ENCODE results near the gene FAM107B. TPM values are rescaled to one million over a fixed set of nuclear protein-coding genes. Genes with fewer than 3 reads are reported as not detected.

The FAM107B gene
- total RNA-seq, 4 donors from 2014 or later = 7.3 to 15.6 (median 13.3) TPM

DNA sequence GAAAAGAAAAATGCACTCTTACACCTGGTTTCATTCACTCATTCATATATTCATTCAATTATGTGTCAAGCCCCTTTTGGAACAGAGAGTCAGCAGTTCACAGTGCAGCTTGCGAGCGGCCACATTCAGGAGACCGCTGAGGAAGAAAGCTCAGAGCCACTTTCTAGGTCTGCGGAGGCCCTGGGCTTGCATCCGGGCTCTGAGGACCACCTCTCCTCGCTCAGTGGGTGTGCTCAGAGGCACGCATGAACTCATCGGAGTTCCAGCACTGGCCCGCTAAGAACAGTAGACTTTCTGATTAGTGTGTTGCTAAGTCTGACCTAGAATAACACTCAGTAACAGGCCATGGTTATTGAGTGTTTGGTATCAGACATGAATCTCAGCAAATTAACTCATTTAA, 1.8 kb upstream of the FAM107B start:
- 80 to 82% methylated on average over 6 to 8 of the region's 9 CpGs for WGBS, 2 donors (ENCODE audit: low coverage in 1 of 2)
- H3K9me3 ChIP-seq = no peaks in the 10 kb centered on the region
- TF ChIP-seq POLR2AphosphoS5 (IDR thresholded peaks at IDR 0.05) = no peak
- no peak for TF ChIP-seq POLR2A (IDR thresholded peaks at IDR 0.05)
- no peak for TF ChIP-seq EP300 (IDR thresholded peaks at IDR 0.05)
- TF ChIP-seq, protein P1, sequence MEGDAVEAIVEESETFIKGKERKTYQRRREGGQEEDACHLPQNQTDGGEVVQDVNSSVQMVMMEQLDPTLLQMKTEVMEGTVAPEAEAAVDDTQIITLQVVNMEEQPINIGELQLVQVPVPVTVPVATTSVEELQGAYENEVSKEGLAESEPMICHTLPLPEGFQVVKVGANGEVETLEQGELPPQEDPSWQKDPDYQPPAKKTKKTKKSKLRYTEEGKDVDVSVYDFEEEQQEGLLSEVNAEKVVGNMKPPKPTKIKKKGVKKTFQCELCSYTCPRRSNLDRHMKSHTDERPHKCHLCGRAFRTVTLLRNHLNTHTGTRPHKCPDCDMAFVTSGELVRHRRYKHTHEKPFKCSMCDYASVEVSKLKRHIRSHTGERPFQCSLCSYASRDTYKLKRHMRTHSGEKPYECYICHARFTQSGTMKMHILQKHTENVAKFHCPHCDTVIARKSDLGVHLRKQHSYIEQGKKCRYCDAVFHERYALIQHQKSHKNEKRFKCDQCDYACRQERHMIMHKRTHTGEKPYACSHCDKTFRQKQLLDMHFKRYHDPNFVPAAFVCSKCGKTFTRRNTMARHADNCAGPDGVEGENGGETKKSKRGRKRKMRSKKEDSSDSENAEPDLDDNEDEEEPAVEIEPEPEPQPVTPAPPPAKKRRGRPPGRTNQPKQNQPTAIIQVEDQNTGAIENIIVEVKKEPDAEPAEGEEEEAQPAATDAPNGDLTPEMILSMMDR (IDR thresholded peaks at IDR 0.05) = no peak
- H3K4me3 ChIP-seq = no peak overlapping the region
- no peak for ATAC-seq
- peaks cover 0 to 9% (median 0%) of the 10 kb centered on the region in 3 donors for H3K4me1 ChIP-seq
- H3K36me3 ChIP-seq = no peaks in the 10 kb centered on the region
- H3K27ac ChIP-seq = no peak overlapping the region
- H3K27me3 ChIP-seq = no peaks in the 10 kb centered on the region

DNA sequence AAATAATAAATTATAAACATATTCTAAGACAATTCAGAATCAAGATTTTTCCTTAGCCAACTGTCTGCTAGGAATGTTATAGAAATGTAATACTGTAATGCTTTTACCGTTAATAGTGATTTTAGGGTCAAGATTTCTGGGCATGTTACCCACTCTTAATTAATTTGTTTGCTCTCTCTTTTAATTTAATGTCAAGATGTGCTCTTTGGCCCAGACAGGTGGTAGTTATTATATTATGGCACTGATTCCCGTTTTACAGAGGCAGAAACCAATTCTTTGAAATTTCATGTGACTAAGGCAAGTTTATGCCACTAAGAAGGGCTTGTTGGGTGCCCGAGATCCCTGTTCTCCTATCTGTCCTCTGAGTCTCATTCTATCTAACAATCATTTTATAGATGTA, 959 bp upstream of the FAM107B start:
- Histone ChIP-seq H3K4me3 (no peak overlapping the region), H3K4me1 (peaks cover 0 to 9% (median 0%) of the 10 kb centered on the region in 3 donors), H3K27me3 (no peaks in the 10 kb centered on the region), H3K27ac (no peak overlapping the region), H3K36me3 (no peaks in the 10 kb centered on the region), H3K9me3 (no peaks in the 10 kb centered on the region)
- 83 to 86% methylated on average over 1 to 3 of the region's 3 CpGs for WGBS, 2 donors (ENCODE audit: low coverage in 1 of 2)
- TF ChIP-seq EP300 (IDR thresholded peaks at IDR 0.05) (no peak), POLR2A (IDR thresholded peaks at IDR 0.05) (no peak), POLR2AphosphoS5 (IDR thresholded peaks at IDR 0.05) (no peak)
- TF ChIP-seq, protein P1 (IDR thresholded peaks at IDR 0.05) = no peak
- no peak for ATAC-seq

DNA sequence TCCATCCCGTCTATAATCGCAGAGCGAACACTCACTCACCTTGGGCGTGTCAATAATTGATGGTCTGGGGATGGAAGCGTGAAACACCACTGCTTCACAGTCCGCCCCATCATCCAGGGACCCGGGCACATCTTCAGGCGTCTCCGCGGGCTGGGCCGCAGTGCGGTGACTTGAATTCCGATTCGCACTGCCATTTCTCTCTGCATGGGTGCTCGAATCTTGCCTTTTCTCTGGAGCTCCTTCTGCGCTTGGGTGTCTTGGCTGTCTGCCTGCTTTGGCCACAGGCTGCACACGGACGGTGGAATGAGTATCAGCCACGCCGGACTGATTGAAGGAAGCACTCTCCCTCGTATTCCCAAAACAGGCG, 500 bp downstream of the FAM107B start:
- no peaks in the 10 kb centered on the region for H3K9me3 ChIP-seq
- H3K4me1 ChIP-seq = peaks cover 0 to 3% (median 0%) of the 10 kb centered on the region in 3 donors
- H3K27me3 ChIP-seq = no peaks in the 10 kb centered on the region
- 93 to 99% methylated on average over 5 to 12 of the region's 22 CpGs for WGBS, 2 donors (ENCODE audit: low coverage in 1 of 2)
- H3K4me3 ChIP-seq = no peak overlapping the region
- ATAC-seq = no peak
- TF ChIP-seq, protein P1 (IDR thresholded peaks at IDR 0.05) = no peak
- TF ChIP-seq POLR2A (IDR thresholded peaks at IDR 0.05) = no peak
- no peak for TF ChIP-seq POLR2AphosphoS5 (IDR thresholded peaks at IDR 0.05)
- no peak for TF ChIP-seq EP300 (IDR thresholded peaks at IDR 0.05)
- no peak overlapping the region for H3K27ac ChIP-seq
- H3K36me3 ChIP-seq = no peaks in the 10 kb centered on the region

DNA sequence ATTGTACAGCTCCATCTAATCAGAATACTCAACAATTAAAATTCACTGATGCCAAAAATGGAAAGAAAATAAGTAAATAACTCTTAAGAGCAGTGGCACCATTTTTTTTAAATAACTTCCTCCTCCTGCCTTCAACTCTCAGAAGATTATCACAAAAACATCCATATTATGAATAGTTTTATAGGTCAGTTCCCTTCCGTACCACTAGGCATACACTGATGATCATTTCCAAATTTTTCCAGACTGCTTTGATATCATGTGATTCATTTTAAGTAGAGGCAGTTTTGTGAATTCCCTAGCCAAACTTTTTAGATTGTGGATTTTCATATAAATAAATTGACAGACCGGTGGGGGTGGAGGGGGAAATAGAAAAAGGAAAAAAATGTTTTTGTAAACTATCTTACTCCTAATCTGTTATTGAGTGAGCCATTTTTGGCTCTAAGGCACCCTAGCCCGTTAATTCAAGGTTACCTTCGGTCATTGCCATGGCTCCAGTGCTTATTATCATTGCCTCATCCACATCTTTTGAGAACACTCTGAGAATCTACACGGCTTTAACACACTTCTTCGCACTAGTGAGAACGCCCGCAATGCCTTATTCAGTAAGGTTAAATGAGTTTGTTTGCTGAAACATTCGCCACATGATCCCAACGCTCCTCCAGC, 1.0 kb downstream of the FAM107B start:
- H3K36me3 ChIP-seq = no peaks in the 10 kb centered on the region
- H3K27ac ChIP-seq = no peak overlapping the region
- H3K27me3 ChIP-seq = no peaks in the 10 kb centered on the region
- WGBS, 2 donors (ENCODE audit: low coverage in 1 of 2) = 73 to 80% methylated on average over 10 of the region's 10 CpGs
- peak; percentile 76 for ATAC-seq
- no peaks in the 10 kb centered on the region for H3K9me3 ChIP-seq
- no peaks in the 10 kb centered on the region for H3K4me1 ChIP-seq
- TF ChIP-seq EP300 (IDR thresholded peaks at IDR 0.05) = no peak
- TF ChIP-seq, protein P1 (IDR thresholded peaks at IDR 0.05) = peak in 1 of 4 experiments; percentile 14
- peak; percentile 38 for TF ChIP-seq POLR2AphosphoS5 (IDR thresholded peaks at IDR 0.05)
- no peak for TF ChIP-seq POLR2A (IDR thresholded peaks at IDR 0.05)
- H3K4me3 ChIP-seq = no peak overlapping the region

DNA sequence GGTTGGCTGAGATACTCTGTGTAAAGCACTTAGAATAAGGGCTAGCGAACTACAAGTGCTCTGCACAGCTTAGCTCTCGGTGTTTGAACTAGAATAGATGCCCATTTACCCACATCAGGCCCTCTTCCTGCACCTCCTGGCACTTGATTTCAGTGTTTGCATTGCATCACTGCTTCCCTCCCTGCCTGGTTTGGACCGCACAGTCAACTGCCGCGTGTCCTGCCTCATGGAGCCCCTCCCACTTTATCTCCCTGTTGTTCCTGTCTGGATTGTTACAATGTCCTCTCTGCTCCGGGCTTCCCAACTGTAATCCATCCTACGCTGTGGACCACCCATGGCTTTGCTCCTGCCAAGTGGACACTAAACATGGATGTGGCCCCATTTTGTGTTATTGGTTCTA, 2.3 kb downstream of the FAM107B start:
- Histone ChIP-seq H3K36me3 (no peaks in the 10 kb centered on the region), H3K4me1 (no peaks in the 10 kb centered on the region), H3K27me3 (no peaks in the 10 kb centered on the region), H3K27ac (no peak overlapping the region), H3K9me3 (no peaks in the 10 kb centered on the region), H3K4me3 (no peak overlapping the region)
- 64 to 72% methylated on average over 6 to 7 of the region's 7 CpGs for WGBS, 2 donors (ENCODE audit: low coverage in 1 of 2)
- no peak for ATAC-seq
- TF ChIP-seq POLR2A (IDR thresholded peaks at IDR 0.05) (no peak), POLR2AphosphoS5 (IDR thresholded peaks at IDR 0.05) (no peak), EP300 (IDR thresholded peaks at IDR 0.05) (no peak)
- TF ChIP-seq, protein P1 (IDR thresholded peaks at IDR 0.05) = no peak

All from gastroesophageal sphincter (tissue), 4 donors.